NCI-H748 (cell line): ENCODE data around the gene LCLAT1.

Experiments used
- DNase-seq: peaks from one replicate; lab custom pipeline; 2025; ENCODE audit not compliant: unreplicated experiment; lab: John Stamatoyannopoulos, UW

LCLAT1 gene

GRCh38 chr2:30663806-30664205 is 216.8 kb downstream of the LCLAT1 start:
- DNase-seq: no peak

GRCh38 chr2:30664761-30665358 is 217.8 kb downstream of the LCLAT1 start:
- no peak for DNase-seq

GRCh38 chr2:30665761-30666265 is 218.8 kb downstream of the LCLAT1 start:
- DNase-seq: no peak

- DNase-seq: peak; percentile 34
Observed at GRCh38 chr2:30666266-30666874, 219.3 kb downstream of the LCLAT1 start.

- no peak for DNase-seq
Observed at GRCh38 chr2:30670453-30670852, 223.4 kb downstream of the LCLAT1 start.

- DNase-seq: no peak
Observed at GRCh38 chr2:30673127-30673526, 226.1 kb downstream of the LCLAT1 start.

- no peak for DNase-seq
Observed at GRCh38 chr2:30675758-30676157, 228.7 kb downstream of the LCLAT1 start.

GRCh38 chr2:30677231-30677630 is 230.2 kb downstream of the LCLAT1 start:
- DNase-seq: no peak

GRCh38 chr2:30677861-30678385 is 230.9 kb downstream of the LCLAT1 start:
- DNase-seq: no peak

GRCh38 chr2:30678410-30679137 is 231.5 kb downstream of the LCLAT1 start:
- DNase-seq: no peak

GRCh38 chr2:30679426-30680088 is 232.5 kb downstream of the LCLAT1 start:
- peak; percentile 88 for DNase-seq

GRCh38 chr2:30680121-30680520 is 233.1 kb downstream of the LCLAT1 start:
- DNase-seq: no peak

- no peak for DNase-seq
Observed at GRCh38 chr2:30681022-30681421, 234.0 kb downstream of the LCLAT1 start.

- DNase-seq: no peak
Observed at GRCh38 chr2:30683236-30683956, 236.3 kb downstream of the LCLAT1 start.

GRCh38 chr2:30684026-30684425 is 237.0 kb downstream of the LCLAT1 start:
- no peak for DNase-seq

GRCh38 chr2:30684516-30684915 is 237.5 kb downstream of the LCLAT1 start:
- no peak for DNase-seq

GRCh38 chr2:30684996-30685395 is 237.9 kb downstream of the LCLAT1 start:
- DNase-seq: no peak

GRCh38 chr2:30686000-30686399 is 239.0 kb downstream of the LCLAT1 start:
- peak; percentile 89 for DNase-seq

GRCh38 chr2:30686669-30687068 is 239.6 kb downstream of the LCLAT1 start:
- peak; percentile 10 for DNase-seq

- DNase-seq: peak; percentile 62
Observed at GRCh38 chr2:30688956-30689401, 241.9 kb downstream of the LCLAT1 start.
